Measurements from ENCODE around the gene TNNC2.
"Not testable (repeated sequence)": the region's sequence is repeated elsewhere in the genome, so short reads cannot be mapped to it uniquely, and the experiment has no call there.

Gene TNNC2
- long read RNA-seq, partial matches to known transcripts, result 0 of 2 reads
- long read RNA-seq, other reads (novel, unspliced or antisense), result 2 of 2 reads

DNA sequence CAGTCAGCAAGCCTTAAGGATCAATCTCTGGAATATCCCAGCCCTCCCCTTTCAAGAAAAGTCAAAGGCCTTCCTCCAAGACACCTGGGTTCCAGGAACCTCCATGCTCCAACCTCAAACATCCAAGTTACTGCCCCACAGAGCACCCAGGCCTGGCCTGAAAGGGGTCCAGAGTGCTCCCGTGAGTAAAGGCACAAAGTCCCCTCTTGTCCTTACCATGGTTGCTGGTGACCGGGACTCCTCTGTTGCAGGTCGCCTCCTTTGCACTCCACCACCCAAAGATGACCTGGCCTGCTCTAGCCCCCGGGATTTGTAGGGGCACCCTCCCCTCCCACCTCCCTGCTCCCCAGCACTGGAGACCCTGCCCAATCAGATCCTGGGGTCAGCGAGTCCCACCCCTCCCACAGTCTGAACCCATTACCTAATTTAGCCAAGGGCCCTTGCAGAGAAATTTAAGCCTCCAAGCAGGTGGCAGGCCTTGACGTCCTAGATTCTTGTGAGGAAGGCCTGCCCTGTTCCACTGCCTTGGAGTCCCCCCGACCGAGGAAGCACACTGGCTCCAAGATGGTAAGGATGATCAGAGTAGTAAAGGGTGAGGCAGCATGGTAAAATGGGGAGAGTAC is at the start of gene TNNC2:
TSS of gene TNNC2 (minus strand) at position 283 of the 623 bp plus-strand sequence. CDS start at position 219, 64 bp downstream.
- TF ChIP-seq REST (IDR thresholded peaks at IDR 0.05; ENCODE audit: insufficient replicate concordance, low read depth) (no peak), POLR2AphosphoS5 (IDR thresholded peaks at IDR 0.05; ENCODE audit: low read depth) (no peak), SPI1 (IDR thresholded peaks at IDR 0.05; ENCODE audit: borderline replicate concordance, low read depth) (no peak), GABPA (IDR thresholded peaks at IDR 0.05; ENCODE audit: low read depth) (no peak)
- TF ChIP-seq, protein P1, sequence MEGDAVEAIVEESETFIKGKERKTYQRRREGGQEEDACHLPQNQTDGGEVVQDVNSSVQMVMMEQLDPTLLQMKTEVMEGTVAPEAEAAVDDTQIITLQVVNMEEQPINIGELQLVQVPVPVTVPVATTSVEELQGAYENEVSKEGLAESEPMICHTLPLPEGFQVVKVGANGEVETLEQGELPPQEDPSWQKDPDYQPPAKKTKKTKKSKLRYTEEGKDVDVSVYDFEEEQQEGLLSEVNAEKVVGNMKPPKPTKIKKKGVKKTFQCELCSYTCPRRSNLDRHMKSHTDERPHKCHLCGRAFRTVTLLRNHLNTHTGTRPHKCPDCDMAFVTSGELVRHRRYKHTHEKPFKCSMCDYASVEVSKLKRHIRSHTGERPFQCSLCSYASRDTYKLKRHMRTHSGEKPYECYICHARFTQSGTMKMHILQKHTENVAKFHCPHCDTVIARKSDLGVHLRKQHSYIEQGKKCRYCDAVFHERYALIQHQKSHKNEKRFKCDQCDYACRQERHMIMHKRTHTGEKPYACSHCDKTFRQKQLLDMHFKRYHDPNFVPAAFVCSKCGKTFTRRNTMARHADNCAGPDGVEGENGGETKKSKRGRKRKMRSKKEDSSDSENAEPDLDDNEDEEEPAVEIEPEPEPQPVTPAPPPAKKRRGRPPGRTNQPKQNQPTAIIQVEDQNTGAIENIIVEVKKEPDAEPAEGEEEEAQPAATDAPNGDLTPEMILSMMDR (IDR thresholded peaks at IDR 0.05; ENCODE audit: insufficient read depth, low read length), result no peak
- Histone ChIP-seq H3K27ac (replicated peaks) (no peak within 1 kb of the TSS), H3K27me3 (ENCODE audit: insufficient read depth, poor library complexity, severe bottlenecking) (peaks cover 9% of the 10 kb centered on the region), H3K4me3 (replicated peaks; ENCODE audit: insufficient read depth, low read length) (no peak within 1 kb of the TSS)
- no peak for DNase-seq (ENCODE audit: low read depth in 1 of 2, low spot score in 1 of 2)

GRCh38 chr20:45874576-45874975 is 47.5 kb upstream of the TNNC2 start:
- Histone ChIP-seq H3K27ac (replicated peaks) (no peak overlapping the region), H3K27me3 (ENCODE audit: insufficient read depth, poor library complexity, severe bottlenecking) (no peaks in the 10 kb centered on the region), H3K4me3 (replicated peaks; ENCODE audit: insufficient read depth, low read length) (no peak overlapping the region)
- DNase-seq (ENCODE audit: low read depth in 1 of 2, low spot score in 1 of 2), result no peak
- TF ChIP-seq SPI1 (IDR thresholded peaks at IDR 0.05; ENCODE audit: borderline replicate concordance, low read depth), result no peak
- TF ChIP-seq, protein P1 (IDR thresholded peaks at IDR 0.05; ENCODE audit: insufficient read depth, low read length), result no peak
- no peak for TF ChIP-seq POLR2AphosphoS5 (IDR thresholded peaks at IDR 0.05; ENCODE audit: low read depth)
- TF ChIP-seq REST (IDR thresholded peaks at IDR 0.05; ENCODE audit: insufficient replicate concordance, low read depth), result no peak
- TF ChIP-seq GABPA (IDR thresholded peaks at IDR 0.05; ENCODE audit: low read depth), result no peak

DNA sequence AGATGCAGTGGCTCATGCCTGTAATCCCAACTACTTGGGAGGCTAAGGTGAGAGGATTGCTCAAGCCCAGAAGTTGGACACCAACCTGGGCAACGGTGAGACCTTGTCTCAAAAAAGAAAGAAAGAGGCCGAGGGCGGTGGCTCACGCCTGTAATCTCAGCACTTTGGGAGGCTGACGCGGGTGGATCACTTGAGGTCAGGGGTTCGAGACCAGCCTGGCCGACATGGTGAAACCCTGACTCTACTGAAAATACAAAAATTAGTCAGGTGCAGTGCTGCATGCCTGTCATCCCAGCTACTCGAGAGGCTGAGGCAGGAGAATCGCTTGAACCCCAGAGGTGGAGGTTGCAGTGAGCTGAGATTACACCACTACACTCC is 47.0 kb upstream of the TNNC2 start:
- H3K4me3 ChIP-seq (replicated peaks; ENCODE audit: insufficient read depth, low read length); DNase-seq (ENCODE audit: low read depth in 1 of 2, low spot score in 1 of 2); H3K27me3 ChIP-seq (ENCODE audit: insufficient read depth, poor library complexity, severe bottlenecking); H3K27ac ChIP-seq (replicated peaks): not testable (repeated sequence)

GRCh38 chr20:45873409-45874103 is 46.4 kb upstream of the TNNC2 start:
- H3K27me3 ChIP-seq (ENCODE audit: insufficient read depth, poor library complexity, severe bottlenecking), result no peaks in the 10 kb centered on the region

More at GRCh38 chr20:45873409-45874103, 46.4 kb upstream of the TNNC2 start:
- Histone ChIP-seq H3K4me3 (replicated peaks; ENCODE audit: insufficient read depth, low read length) (no peak overlapping the region), H3K27ac (replicated peaks) (no peak overlapping the region)
- DNase-seq (ENCODE audit: low read depth in 1 of 2, low spot score in 1 of 2), result no peak
- TF ChIP-seq REST (IDR thresholded peaks at IDR 0.05; ENCODE audit: insufficient replicate concordance, low read depth) (no peak), POLR2AphosphoS5 (IDR thresholded peaks at IDR 0.05; ENCODE audit: low read depth) (no peak), GABPA (IDR thresholded peaks at IDR 0.05; ENCODE audit: low read depth) (no peak), SPI1 (IDR thresholded peaks at IDR 0.05; ENCODE audit: borderline replicate concordance, low read depth) (no peak)
- TF ChIP-seq, protein P1 (IDR thresholded peaks at IDR 0.05; ENCODE audit: insufficient read depth, low read length), result no peak

All from HL-60 (cell line).